Eye (tissue), 1 donor: ENCODE data around the gene PLCH1.
A peak's percentile ranks its signal among the peaks of the same experiment; 100 is the strongest.

Experiments
- DNase-seq: peaks from one replicate; pipeline ENCODE4 v3.0.0-alpha.2; 2015

The PLCH1 gene

DNA sequence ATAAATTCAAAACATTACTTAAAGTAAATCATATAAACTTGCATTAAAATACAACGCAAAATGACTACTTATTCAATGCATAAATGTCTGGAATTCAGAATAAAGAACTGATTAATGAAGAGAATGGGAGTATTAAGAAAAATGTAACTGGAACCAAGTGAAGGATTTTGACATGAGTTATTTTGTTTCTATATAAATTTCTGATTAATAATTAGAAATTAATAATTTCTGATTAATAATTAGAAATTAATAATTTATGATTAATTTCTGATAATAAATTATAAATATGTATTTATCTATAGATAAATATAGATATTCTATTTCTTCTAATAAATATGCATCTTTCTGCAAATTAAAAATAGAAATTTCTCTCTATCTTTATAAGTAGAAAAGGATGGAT, 291.4 kb downstream of the PLCH1 start:
- DNase-seq, result no peak

DNA sequence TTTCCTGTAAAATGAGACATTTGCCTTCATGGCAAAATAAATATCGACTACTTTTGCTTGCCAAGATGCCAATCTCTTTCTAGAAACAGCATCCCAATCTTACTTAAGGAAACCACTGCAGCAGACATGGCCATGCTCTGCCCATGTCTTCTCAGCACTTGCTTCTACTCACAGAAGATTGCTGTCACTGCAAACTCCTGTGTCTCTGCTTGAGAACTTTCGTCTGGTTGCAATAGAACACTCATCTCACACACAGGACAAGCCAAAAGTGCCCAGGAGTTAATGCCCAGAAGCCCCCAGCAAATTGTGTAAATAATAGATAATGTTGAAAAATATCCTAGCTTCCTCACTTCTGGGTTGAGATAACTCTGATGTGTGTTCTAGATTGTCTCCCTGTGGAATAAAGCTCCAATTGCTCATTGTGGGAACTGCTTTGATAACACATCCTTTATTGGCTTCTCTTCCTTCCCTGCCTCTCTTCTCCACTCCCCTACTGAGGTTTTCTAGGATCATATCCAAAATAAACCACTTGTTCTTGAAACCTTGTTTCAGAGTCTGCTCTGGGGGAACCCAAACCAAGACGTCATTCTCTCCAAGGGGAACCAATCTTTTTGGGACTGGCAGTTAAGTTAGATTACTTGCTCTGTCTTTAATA, 295.1 kb downstream of the PLCH1 start:
- DNase-seq, result no peak

- no peak for DNase-seq
These were observed 296.3 kb downstream of the PLCH1 start for GRCh38 chr3:155448531-155448930.

GRCh38 chr3:155446366-155446765, 298.5 kb downstream of the PLCH1 start:
- DNase-seq, result no peak

DNA sequence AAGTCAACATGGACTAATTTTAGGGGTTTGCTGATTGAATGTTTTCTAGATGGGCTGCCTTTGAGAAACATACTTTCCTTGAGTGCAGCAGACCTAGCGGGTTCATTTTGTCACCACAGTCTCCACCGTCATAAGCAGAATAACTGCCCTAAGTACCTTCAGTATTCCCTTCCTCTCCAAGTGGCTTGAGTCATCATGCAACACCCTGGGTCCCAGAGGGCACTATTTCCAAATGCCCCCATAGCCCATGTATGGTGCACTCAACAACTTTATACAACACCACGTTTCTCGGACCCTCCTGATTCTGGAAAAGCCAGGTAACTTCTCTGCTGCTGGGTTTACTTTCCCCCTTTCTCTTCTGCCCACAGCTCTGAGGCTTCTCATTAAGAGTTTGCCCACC, 300.1 kb downstream of the PLCH1 start:
- no peak for DNase-seq

GRCh38 chr3:155443815-155444214, 301.1 kb downstream of the PLCH1 start:
- DNase-seq, result no peak

- DNase-seq, result no peak
These were observed 302.8 kb downstream of the PLCH1 start for GRCh38 chr3:155442072-155442471.

- no peak for DNase-seq
These were observed 303.4 kb downstream of the PLCH1 start for GRCh38 chr3:155441506-155441905.

DNA sequence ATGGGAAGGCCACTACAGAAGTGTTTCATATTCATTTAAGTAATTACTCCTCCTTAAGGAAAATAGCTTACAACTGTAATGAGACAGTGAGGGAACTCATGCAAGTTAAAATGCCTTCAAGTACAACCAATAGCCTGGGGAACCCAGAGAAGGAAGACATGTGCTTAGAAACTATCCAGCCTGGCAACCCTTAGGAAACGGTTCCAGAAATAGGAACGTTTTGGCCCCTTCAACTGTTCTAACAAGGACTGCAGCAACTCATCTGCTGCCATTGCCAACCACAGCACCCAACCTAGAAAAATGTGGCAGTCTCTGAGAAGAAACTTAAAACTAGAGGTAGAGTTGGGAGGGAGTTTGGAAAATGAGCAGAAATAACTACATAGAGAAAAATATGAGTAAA, 303.8 kb downstream of the PLCH1 start:
- no peak for DNase-seq

GRCh38 chr3:155435821-155436220, 309.1 kb downstream of the PLCH1 start:
- DNase-seq, result no peak

DNA sequence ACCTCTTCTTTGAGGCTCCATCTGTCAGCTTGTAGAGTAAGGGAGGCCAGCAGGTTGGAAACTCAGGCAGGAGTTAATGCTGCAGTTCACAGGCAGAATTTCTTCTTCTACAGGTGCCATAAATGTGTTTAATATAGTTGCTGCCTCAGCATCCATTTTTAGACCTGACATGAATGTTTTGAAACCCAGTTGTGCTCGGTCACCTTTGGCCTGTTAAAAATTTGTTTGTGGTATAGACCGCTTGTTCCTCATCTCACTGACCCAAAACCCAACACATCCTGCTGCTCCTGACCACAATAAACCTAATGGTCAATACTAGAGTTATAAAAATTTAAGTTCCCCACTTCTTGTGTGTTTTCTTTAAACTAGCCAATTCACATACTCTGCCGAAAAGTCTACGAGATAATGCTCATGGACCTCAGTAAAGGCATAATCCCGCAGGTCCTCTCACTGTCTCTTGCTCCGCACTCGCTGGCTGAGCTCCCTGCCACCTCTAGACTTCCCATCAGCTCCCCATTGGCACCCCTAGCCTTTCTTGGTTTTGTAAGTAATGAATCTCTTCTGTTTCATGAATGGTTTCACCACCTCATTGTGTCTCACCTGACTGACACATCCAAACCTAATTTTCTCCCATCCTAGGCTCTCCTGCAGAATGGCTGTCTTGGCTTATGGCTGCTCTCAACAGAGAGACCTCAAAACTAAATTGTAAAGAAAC, 312.9 kb downstream of the PLCH1 start:
- no peak for DNase-seq

- no peak for DNase-seq
These were observed 316.3 kb downstream of the PLCH1 start for GRCh38 chr3:155428563-155428962.

GRCh38 chr3:155426524-155427230, 318.2 kb downstream of the PLCH1 start:
- DNase-seq, result no peak

DNA sequence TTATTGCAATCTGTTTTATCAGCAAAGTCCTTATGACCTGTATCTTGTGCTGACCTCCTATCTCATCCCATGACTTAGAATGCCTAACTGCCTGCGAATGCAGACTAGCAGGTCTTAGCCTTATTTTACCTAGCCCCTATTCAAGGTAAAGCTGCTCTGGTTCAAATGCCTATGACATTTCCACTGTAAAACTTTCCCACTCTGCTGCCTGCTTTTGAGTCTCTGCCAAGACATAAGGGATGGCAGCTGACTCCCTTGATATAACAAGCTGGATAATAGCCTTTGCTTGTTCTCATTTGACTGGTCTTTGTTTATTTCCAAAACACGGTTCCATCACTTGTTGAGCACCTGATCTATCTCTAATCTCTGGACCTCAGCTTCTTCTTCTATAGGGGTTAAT, 319.5 kb downstream of the PLCH1 start:
- DNase-seq, result no peak

DNA sequence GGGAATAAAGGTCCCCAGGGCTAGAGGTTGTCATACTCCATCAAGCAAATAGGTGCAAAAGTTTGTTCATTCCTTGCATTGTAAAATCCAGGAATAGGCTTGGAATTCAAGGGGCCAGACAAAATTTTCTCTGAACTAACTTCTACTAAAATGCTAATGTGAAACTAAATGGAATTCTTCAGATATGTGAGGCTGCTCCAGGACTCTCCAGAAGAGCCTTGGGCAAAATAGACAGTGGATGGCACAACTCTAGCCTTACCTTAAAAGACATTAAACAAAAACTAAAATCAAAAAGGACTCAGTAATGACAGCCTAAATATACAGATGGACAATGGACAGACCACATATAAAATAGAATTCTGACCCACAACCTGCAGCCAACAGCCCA, 320.6 kb downstream of the PLCH1 start:
- DNase-seq, result no peak

- DNase-seq, result peak; percentile 9
These were observed 321.1 kb downstream of the PLCH1 start for GRCh38 chr3:155423526-155424322.

DNA sequence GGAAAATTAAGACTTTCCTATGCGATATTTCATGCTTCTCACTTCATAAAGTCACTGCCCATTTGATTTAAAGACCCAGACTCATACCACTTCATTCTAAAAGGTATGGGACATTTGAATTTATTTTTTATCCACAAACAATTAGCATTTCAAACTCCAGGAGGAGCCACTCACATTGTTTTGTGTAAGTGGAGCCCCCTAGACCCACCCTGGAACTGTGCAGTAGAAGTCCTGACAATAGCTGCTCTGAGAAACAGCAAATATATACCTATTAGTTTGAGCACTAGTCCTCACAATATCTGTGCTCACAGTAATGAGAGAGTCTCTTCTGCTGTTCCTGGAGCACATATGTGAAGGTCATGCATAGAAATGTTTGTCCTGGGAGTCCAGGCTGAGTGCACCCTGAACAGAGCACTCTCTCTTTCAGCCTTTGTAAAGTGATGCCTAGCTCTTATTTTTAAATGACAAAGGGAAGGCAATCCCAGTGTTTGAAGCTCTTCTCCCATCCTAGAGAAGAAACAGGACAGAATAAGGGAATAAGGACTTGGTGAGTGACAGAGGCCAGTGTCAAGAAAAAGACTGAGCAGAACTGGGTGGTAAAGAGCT, 323.9 kb downstream of the PLCH1 start:
- peak; percentile 38 for DNase-seq

- DNase-seq, result no peak
These were observed 324.5 kb downstream of the PLCH1 start for GRCh38 chr3:155420406-155420805.

GRCh38 chr3:155418407-155418806, 326.5 kb downstream of the PLCH1 start:
- DNase-seq, result peak; percentile 87

- DNase-seq, result no peak
These were observed 327.8 kb downstream of the PLCH1 start for GRCh38 chr3:155417119-155417517.

DNA sequence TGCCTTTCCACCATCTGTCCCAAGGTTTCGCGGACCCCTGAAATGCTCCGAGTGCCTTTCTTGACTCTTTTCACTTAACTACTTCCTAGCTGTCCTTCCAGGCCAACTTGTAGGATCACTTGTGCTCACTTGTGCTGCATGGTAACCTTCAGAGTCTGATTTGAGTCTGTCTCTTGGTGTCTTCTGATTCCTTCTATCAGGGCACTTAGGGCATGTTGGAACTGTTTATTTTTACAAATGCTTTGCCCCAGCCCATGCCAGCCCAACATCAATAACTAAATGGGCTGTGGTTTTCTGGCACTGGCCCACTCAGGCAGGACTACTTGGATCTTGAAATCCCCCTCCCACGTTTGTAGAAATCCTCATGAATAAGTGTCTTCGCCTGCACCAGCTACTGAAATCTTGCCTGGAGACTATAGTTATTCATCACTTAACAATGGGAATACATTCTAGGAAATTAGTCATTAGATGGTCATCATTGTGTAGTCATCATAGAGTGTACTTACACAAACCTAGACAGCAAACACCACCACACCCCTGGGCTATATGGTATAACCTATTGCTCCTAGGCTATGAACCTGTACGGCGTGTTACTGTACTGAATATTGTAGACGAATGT, 328.3 kb downstream of the PLCH1 start:
- DNase-seq, result no peak

- no peak for DNase-seq
These were observed 332.0 kb downstream of the PLCH1 start for GRCh38 chr3:155412904-155413303.
